Thyroid gland (tissue), 4 donors: ENCODE data around the gene BCL2L2.

ENCODE experiments used
- CTCF ChIP-seq, 6 experiments: fragments of 200-600 bp in 3 of 6; fragments of 450-650 bp in 3 of 6; sonication (generic) in 3 of 6; IDR thresholded peaks; one replicate each; pipeline ENCODE4 v1.5.1; 2016 to 2019; ENCODE audit warnings: antibody characterized with exemption in 6 of 6, mild to moderate bottlenecking in 2 of 6, inconsistent platforms in 1 of 6, moderate library complexity in 1 of 6
- POLR2A ChIP-seq, 2 donors: fragments of 450-650 bp; IDR thresholded peaks; one replicate each; pipeline ENCODE4 v1.6.1; 2017; ENCODE audit warnings: antibody characterized with exemption in 2 of 2, mild to moderate bottlenecking in 2 of 2, moderate library complexity in 1 of 2

GRCh38 chr14:23308721-23309445 lies 2.2 kb downstream of the BCL2L2 start:
- TF ChIP-seq CTCF (IDR thresholded peaks at IDR 0.05), result no peak
- no peak for TF ChIP-seq POLR2A (IDR thresholded peaks at IDR 0.05)
